Hematopoietic multipotent progenitor cell treated with erythropoietin and hydrocortisone succinate and interleukin-3 and kit ligand, for 15 days (in vitro differentiated cells): ENCODE results near the gene LUZP2.

Experiments
- DNase-seq: peaks from one replicate; pipeline ENCODE4 v3.0.0-alpha.2; 2015; ENCODE audit warnings: low spot score

The LUZP2 gene

GRCh38 chr11:24716403-24716802, 219.6 kb downstream of the LUZP2 start:
- DNase-seq = no peak

- no peak for DNase-seq
These were observed 226.4 kb downstream of the LUZP2 start for GRCh38 chr11:24723231-24723630.

GRCh38 chr11:24731554-24731953, 234.7 kb downstream of the LUZP2 start:
- no peak for DNase-seq

GRCh38 chr11:24734742-24735237, 237.9 kb downstream of the LUZP2 start:
- DNase-seq = no peak

- DNase-seq = no peak
These were observed 242.1 kb downstream of the LUZP2 start for GRCh38 chr11:24738972-24739371.

- no peak for DNase-seq
These were observed 242.8 kb downstream of the LUZP2 start for GRCh38 chr11:24739637-24740036.

GRCh38 chr11:24747275-24748251, 250.7 kb downstream of the LUZP2 start:
- no peak for DNase-seq

- no peak for DNase-seq
These were observed 251.4 kb downstream of the LUZP2 start for GRCh38 chr11:24748261-24748660.

- DNase-seq = no peak
These were observed 257.6 kb downstream of the LUZP2 start for GRCh38 chr11:24754406-24754805.

GRCh38 chr11:24755260-24755839, 258.5 kb downstream of the LUZP2 start:
- DNase-seq = no peak

GRCh38 chr11:24759742-24760141, 262.9 kb downstream of the LUZP2 start:
- no peak for DNase-seq

- no peak for DNase-seq
These were observed 263.8 kb downstream of the LUZP2 start for GRCh38 chr11:24760681-24761080.

- no peak for DNase-seq
These were observed 265.2 kb downstream of the LUZP2 start for GRCh38 chr11:24762076-24762475.

- DNase-seq = no peak
These were observed 270.6 kb downstream of the LUZP2 start for GRCh38 chr11:24767411-24767810.

- DNase-seq = no peak
These were observed 276.5 kb downstream of the LUZP2 start for GRCh38 chr11:24773322-24773721.

GRCh38 chr11:24779791-24780190, 282.9 kb downstream of the LUZP2 start:
- no peak for DNase-seq

GRCh38 chr11:24781288-24781687, 284.4 kb downstream of the LUZP2 start:
- DNase-seq = no peak

GRCh38 chr11:24793479-24793878, 296.6 kb downstream of the LUZP2 start:
- no peak for DNase-seq

GRCh38 chr11:24794064-24794463, 297.2 kb downstream of the LUZP2 start:
- no peak for DNase-seq

- no peak for DNase-seq
These were observed 308.8 kb downstream of the LUZP2 start for GRCh38 chr11:24805671-24806070.

- DNase-seq = no peak
These were observed 311.3 kb downstream of the LUZP2 start for GRCh38 chr11:24808173-24808572.

- DNase-seq = no peak
These were observed 322.2 kb downstream of the LUZP2 start for GRCh38 chr11:24819006-24819405.

GRCh38 chr11:24819863-24820434, 323.1 kb downstream of the LUZP2 start:
- no peak for DNase-seq
